ENCODE data around the gene IL2RA. TPM values are rescaled to one million over a fixed set of nuclear protein-coding genes. Genes with fewer than 3 reads are reported as not detected.

IL2RA gene
- total and polyA plus RNA-seq, 2 experiments from 2014 or later: not detected

GRCh38 chr10:6012121-6012905, 49.9 kb downstream of the IL2RA start:
- no peaks in the 10 kb centered on the region for H3K36me3 ChIP-seq (ENCODE audit: insufficient read depth)
- no peaks in the 10 kb centered on the region for H3K9me2 ChIP-seq (ENCODE audit: insufficient read depth)
- peaks cover 10% of the 10 kb centered on the region for H3K4me1 Mint-ChIP-seq
- ATAC-seq: no peak
- no peak overlapping the region for H3K27ac ChIP-seq (ENCODE audit: low read depth)
- no peak overlapping the region for H3K4me3 Mint-ChIP-seq
- no peaks in the 10 kb centered on the region for H3F3A ChIP-seq (replicated peaks; ENCODE audit: low read depth)
- H3K27me3 Mint-ChIP-seq (ENCODE audit: insufficient read depth, low read depth, poor library complexity): peaks cover 4% of the 10 kb centered on the region
- H3K27me3 ChIP-seq (ENCODE audit: insufficient read depth): no peaks in the 10 kb centered on the region
- no peak overlapping the region for H3K4me2 ChIP-seq
- H3K79me2 ChIP-seq (replicated peaks; ENCODE audit: insufficient read depth): no peaks in the 10 kb centered on the region
- DNase-seq (ENCODE audit: low spot score): no peak
- H3K36me3 Mint-ChIP-seq (ENCODE audit: low read depth): no peaks in the 10 kb centered on the region
- TF ChIP-seq NANOG (IDR thresholded peaks at IDR 0.05; ENCODE audit: borderline replicate concordance) (no peak), POLR2AphosphoS5 (IDR thresholded peaks at IDR 0.05; ENCODE audit: low read depth) (no peak), STAT1 (IDR thresholded peaks at IDR 0.05; ENCODE audit: unreplicated experiment) (no peak), CREB1 (CRISPR knock-in tag; IDR thresholded peaks at IDR 0.05; ENCODE audit: low read depth) (no peak), EZH2 (IDR thresholded peaks at IDR 0.05; ENCODE audit: low read depth, unreplicated experiment) (no peak), ZNF114 (CRISPR knock-in tag; IDR thresholded peaks at IDR 0.05) (no peak), JUNB (IDR thresholded peaks at IDR 0.05; ENCODE audit: unreplicated experiment) (no peak), EZH2phosphoT487 (IDR thresholded peaks at IDR 0.05; ENCODE audit: unreplicated experiment) (no peak), ZNF331 (CRISPR knock-in tag; IDR thresholded peaks at IDR 0.05; ENCODE audit: low read depth) (no peak)
- TF ChIP-seq, protein P1, sequence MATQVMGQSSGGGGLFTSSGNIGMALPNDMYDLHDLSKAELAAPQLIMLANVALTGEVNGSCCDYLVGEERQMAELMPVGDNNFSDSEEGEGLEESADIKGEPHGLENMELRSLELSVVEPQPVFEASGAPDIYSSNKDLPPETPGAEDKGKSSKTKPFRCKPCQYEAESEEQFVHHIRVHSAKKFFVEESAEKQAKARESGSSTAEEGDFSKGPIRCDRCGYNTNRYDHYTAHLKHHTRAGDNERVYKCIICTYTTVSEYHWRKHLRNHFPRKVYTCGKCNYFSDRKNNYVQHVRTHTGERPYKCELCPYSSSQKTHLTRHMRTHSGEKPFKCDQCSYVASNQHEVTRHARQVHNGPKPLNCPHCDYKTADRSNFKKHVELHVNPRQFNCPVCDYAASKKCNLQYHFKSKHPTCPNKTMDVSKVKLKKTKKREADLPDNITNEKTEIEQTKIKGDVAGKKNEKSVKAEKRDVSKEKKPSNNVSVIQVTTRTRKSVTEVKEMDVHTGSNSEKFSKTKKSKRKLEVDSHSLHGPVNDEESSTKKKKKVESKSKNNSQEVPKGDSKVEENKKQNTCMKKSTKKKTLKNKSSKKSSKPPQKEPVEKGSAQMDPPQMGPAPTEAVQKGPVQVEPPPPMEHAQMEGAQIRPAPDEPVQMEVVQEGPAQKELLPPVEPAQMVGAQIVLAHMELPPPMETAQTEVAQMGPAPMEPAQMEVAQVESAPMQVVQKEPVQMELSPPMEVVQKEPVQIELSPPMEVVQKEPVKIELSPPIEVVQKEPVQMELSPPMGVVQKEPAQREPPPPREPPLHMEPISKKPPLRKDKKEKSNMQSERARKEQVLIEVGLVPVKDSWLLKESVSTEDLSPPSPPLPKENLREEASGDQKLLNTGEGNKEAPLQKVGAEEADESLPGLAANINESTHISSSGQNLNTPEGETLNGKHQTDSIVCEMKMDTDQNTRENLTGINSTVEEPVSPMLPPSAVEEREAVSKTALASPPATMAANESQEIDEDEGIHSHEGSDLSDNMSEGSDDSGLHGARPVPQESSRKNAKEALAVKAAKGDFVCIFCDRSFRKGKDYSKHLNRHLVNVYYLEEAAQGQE (IDR thresholded peaks at IDR 0.05; ENCODE audit: unreplicated experiment): no peak
- TF ChIP-seq, protein P2, sequence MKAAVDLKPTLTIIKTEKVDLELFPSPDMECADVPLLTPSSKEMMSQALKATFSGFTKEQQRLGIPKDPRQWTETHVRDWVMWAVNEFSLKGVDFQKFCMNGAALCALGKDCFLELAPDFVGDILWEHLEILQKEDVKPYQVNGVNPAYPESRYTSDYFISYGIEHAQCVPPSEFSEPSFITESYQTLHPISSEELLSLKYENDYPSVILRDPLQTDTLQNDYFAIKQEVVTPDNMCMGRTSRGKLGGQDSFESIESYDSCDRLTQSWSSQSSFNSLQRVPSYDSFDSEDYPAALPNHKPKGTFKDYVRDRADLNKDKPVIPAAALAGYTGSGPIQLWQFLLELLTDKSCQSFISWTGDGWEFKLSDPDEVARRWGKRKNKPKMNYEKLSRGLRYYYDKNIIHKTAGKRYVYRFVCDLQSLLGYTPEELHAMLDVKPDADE (IDR thresholded peaks at IDR 0.05): no peak
- TF ChIP-seq, protein P3, sequence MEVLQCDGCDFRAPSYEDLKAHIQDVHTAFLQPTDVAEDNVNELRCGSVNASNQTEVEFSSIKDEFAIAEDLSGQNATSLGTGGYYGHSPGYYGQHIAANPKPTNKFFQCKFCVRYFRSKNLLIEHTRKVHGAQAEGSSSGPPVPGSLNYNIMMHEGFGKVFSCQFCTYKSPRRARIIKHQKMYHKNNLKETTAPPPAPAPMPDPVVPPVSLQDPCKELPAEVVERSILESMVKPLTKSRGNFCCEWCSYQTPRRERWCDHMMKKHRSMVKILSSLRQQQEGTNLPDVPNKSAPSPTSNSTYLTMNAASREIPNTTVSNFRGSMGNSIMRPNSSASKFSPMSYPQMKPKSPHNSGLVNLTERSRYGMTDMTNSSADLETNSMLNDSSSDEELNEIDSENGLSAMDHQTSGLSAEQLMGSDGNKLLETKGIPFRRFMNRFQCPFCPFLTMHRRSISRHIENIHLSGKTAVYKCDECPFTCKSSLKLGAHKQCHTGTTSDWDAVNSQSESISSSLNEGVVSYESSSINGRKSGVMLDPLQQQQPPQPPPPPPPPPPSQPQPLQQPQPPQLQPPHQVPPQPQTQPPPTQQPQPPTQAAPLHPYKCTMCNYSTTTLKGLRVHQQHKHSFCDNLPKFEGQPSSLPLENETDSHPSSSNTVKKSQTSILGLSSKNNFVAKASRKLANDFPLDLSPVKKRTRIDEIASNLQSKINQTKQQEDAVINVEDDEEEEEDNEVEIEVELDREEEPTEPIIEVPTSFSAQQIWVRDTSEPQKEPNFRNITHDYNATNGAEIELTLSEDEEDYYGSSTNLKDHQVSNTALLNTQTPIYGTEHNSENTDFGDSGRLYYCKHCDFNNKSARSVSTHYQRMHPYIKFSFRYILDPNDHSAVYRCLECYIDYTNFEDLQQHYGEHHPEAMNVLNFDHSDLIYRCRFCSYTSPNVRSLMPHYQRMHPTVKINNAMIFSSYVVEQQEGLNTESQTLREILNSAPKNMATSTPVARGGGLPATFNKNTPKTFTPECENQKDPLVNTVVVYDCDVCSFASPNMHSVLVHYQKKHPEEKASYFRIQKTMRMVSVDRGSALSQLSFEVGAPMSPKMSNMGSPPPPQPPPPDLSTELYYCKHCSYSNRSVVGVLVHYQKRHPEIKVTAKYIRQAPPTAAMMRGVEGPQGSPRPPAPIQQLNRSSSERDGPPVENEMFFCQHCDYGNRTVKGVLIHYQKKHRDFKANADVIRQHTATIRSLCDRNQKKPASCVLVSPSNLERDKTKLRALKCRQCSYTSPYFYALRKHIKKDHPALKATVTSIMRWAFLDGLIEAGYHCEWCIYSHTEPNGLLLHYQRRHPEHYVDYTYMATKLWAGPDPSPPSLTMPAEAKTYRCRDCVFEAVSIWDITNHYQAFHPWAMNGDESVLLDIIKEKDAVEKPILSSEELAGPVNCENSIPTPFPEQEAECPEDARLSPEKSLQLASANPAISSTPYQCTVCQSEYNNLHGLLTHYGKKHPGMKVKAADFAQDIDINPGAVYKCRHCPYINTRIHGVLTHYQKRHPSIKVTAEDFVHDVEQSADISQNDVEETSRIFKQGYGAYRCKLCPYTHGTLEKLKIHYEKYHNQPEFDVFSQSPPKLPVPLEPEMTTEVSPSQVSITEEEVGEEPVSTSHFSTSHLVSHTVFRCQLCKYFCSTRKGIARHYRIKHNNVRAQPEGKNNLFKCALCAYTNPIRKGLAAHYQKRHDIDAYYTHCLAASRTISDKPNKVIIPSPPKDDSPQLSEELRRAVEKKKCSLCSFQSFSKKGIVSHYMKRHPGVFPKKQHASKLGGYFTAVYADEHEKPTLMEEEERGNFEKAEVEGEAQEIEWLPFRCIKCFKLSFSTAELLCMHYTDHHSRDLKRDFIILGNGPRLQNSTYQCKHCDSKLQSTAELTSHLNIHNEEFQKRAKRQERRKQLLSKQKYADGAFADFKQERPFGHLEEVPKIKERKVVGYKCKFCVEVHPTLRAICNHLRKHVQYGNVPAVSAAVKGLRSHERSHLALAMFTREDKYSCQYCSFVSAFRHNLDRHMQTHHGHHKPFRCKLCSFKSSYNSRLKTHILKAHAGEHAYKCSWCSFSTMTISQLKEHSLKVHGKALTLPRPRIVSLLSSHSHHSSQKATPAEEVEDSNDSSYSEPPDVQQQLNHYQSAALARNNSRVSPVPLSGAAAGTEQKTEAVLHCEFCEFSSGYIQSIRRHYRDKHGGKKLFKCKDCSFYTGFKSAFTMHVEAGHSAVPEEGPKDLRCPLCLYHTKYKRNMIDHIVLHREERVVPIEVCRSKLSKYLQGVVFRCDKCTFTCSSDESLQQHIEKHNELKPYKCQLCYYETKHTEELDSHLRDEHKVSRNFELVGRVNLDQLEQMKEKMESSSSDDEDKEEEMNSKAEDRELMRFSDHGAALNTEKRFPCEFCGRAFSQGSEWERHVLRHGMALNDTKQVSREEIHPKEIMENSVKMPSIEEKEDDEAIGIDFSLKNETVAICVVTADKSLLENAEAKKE (CRISPR knock-in tag; IDR thresholded peaks at IDR 0.05): no peak
- TF ChIP-seq, protein P4, sequence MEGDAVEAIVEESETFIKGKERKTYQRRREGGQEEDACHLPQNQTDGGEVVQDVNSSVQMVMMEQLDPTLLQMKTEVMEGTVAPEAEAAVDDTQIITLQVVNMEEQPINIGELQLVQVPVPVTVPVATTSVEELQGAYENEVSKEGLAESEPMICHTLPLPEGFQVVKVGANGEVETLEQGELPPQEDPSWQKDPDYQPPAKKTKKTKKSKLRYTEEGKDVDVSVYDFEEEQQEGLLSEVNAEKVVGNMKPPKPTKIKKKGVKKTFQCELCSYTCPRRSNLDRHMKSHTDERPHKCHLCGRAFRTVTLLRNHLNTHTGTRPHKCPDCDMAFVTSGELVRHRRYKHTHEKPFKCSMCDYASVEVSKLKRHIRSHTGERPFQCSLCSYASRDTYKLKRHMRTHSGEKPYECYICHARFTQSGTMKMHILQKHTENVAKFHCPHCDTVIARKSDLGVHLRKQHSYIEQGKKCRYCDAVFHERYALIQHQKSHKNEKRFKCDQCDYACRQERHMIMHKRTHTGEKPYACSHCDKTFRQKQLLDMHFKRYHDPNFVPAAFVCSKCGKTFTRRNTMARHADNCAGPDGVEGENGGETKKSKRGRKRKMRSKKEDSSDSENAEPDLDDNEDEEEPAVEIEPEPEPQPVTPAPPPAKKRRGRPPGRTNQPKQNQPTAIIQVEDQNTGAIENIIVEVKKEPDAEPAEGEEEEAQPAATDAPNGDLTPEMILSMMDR (conservative IDR thresholded peaks at IDR 0.05; ENCODE audit: low read depth in 2 of 2): no peak
- H2AFZ ChIP-seq: peak overlapping the region; percentile 74
- H3K4me3 ChIP-seq: no peak overlapping the region
- H4K20me1 ChIP-seq (replicated peaks; ENCODE audit: insufficient read depth): no peaks in the 10 kb centered on the region
- 0 out of 2 replicates have a peak, but pooled peaks cover 5% of the 10 kb centered on the region for H3K4me1 ChIP-seq (ENCODE audit: insufficient read depth)
- H3K27ac Mint-ChIP-seq: no peak overlapping the region
- peaks cover 5% of the 10 kb centered on the region; the same call in 2 of the 3 replicates for H3K9me3 Mint-ChIP-seq

All from GM23338 (cell line).